BLaER1 (cell line): ENCODE data around the gene PROSER1.
"Not testable (repeated sequence)": the region's sequence is repeated elsewhere in the genome, so short reads cannot be mapped to it uniquely, and the experiment has no call there.

Experiments
- H3K27ac ChIP-seq: shearing (Covaris generic); formaldehyde crosslinking; 2 replicates; pipeline ENCODE4 v1.8.1; 2022
- H3K27me3 ChIP-seq: shearing (Covaris generic); formaldehyde crosslinking; 2 replicates; pipeline ENCODE4 v1.8.1; 2022
- H3K36me3 ChIP-seq: shearing (Covaris generic); formaldehyde crosslinking; 2 replicates; pipeline ENCODE4 v1.8.1; 2022
- H3K4me1 ChIP-seq: shearing (Covaris generic); formaldehyde crosslinking; 2 replicates; pipeline ENCODE4 v1.8.1; 2022
- H3K4me2 ChIP-seq: shearing (Covaris generic); formaldehyde crosslinking; 2 replicates; pipeline ENCODE4 v1.8.1; 2022
- H3K4me3 ChIP-seq: shearing (Covaris generic); formaldehyde crosslinking; 2 replicates; pipeline ENCODE4 v1.8.1; 2022
- H3K9ac ChIP-seq: shearing (Covaris generic); formaldehyde crosslinking; 2 replicates; pipeline ENCODE4 v1.8.1; 2022
- H3K9me3 ChIP-seq: shearing (Covaris generic); formaldehyde crosslinking; 2 replicates; pipeline ENCODE4 v1.8.1; 2022
- H4K20me1 ChIP-seq: shearing (Covaris generic); formaldehyde crosslinking; 2 replicates; pipeline ENCODE4 v1.8.1; 2022
- Cebpa-rat ChIP-seq: shearing (Covaris generic); IDR thresholded peaks from 2 replicates; pipeline ENCODE4 v1.8.1; 2022

PROSER1 gene

DNA sequence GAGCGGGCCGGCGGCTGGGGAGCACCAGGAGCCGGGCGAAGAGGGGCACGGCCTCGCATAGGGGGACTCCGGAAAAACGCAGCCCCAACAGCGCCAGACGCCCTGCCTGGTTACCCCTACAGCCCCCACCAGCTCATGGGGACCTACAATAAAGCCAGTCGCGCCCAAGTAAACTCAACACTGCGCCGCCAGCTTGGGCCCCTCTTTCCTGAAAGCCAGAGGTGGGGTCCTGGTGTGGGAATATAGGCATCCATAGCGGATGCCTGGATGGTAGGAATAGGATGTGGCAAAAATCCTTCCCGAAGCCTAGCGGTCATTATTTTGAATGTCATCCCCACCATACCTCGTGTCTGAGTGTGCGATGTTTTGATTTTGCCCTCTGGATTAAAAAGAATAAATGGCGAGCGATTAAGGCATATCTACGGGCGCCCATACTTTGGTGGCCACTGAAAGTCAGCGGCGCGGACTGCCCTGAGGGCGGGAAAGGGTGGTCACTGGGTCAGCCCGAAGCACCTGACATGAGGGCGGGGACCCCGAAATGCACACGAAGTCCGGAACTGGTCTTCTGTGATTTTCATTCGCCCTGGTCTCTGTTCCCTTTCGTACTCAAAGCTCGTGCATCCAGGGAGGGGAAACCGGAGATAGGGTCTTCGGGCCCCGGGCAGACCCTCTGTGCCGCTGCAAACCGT, at the start of gene PROSER1, which contains the start of gene NHLRC3:
Gene PROSER1, minus strand, starts transcription at position 210 of the 689 bp plus-strand sequence. CDS start 847 bp downstream, outside the sequence.
Gene NHLRC3, plus strand, starts transcription at position 577 of the 689 bp plus-strand sequence. CDS start 184 bp downstream, outside the sequence.
- Histone ChIP-seq H4K20me1 (peaks cover 42% of the 10 kb centered on the region), H3K4me1 (peaks cover 44% of the 10 kb centered on the region), H3K27me3 (no peaks in the 10 kb centered on the region), H3K36me3 (peaks cover 16% of the 10 kb centered on the region; the same call in 1 of the 2 replicates), H3K4me2 (peak within 1 kb of the TSS; percentile 92), H3K4me3 (peak within 1 kb of the TSS; percentile 97), H3K27ac (peak within 1 kb of the TSS; percentile 96), H3K9me3 (no peaks in the 10 kb centered on the region), H3K9ac (peak within 1 kb of the TSS; percentile 94)
- TF ChIP-seq Cebpa-rat = no peak

DNA sequence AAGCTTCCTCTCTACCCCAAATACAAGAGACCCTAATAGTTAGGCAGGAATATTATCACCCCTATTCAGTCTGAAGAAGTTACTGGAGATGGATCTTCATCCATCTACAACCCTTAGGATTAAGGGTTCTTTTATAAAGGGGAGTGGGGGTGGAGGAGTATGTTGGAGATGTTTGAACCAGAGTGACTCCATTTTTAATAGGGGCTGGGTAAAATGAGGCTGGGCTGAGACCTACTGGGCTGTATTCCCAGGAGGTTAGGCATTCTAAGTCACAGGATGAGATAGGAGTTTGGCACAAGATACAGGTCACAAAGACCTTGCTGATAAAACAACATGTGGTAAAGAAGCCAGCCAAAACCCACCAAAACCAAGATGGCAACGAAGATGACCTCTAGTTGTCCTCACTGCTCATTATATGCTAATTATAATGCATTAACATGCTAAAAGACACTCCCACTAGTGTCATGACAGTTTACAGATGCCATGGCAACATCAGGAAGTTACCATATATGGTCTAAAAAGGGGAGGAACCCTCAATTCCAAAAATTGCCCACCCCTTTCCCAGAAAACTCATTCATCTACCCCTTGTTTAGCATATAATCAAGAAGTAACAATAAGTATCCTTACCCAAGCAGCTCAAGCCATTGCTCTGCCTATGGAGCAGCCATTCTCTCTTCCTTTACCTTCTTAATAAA, 48.5 kb upstream of the PROSER1 start:
- not testable (repeated sequence) for H3K36me3 ChIP-seq, H3K4me2 ChIP-seq, H3K4me3 ChIP-seq, H3K4me1 ChIP-seq, H3K9ac ChIP-seq, H3K27ac ChIP-seq, H4K20me1 ChIP-seq, H3K27me3 ChIP-seq
- H3K9me3 ChIP-seq = peaks cover 22% of the 10 kb centered on the region

DNA sequence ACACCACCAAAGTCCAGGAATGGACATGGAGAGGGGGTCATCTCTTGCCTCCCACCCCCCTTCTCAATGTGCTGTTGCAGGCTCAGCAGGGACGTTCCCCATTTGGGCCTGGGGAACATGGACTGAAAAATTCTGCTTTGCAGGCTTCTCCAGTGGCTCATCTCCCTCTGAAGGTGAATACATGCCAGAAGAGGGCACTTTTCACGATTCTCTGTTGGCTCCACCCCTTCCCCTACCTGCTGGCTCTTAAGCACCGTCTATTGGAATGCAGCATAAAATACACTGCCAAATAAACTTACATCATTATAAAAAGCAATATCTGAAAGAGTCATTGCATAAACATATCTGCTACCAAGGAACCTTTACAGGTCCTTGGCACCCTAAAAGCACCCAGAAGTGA, 36.1 kb upstream of the PROSER1 start:
- TF ChIP-seq Cebpa-rat = no peak
- no peaks in the 10 kb centered on the region for H4K20me1 ChIP-seq
- no peak overlapping the region for H3K4me2 ChIP-seq
- no peak overlapping the region for H3K27ac ChIP-seq
- no peak overlapping the region for H3K9ac ChIP-seq
- no peak overlapping the region for H3K4me3 ChIP-seq
- H3K9me3 ChIP-seq = no peaks in the 10 kb centered on the region
- H3K27me3 ChIP-seq = no peaks in the 10 kb centered on the region
- H3K36me3 ChIP-seq = no peaks in the 10 kb centered on the region
- H3K4me1 ChIP-seq = peaks cover 8% of the 10 kb centered on the region

DNA sequence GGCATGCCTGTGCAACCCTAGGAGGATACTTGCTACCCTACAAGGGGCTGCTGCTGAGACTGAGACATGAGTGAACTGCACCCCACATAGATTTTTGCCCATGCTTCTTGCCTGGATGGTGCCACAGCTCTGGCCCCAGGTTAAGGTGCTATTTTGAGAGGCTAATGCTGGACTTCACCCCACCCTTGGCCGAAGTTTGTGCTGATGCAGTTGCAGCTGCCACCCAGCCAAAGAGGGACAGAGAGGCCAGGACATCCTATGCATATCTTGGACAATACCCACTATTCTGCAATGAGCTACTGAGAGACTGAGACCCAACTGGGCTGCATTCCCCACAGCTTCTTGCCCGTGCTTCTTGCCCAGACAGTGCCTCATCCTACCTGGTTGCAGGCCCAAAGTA, 35.0 kb upstream of the PROSER1 start:
- no peaks in the 10 kb centered on the region for H3K27me3 ChIP-seq
- no peak for TF ChIP-seq Cebpa-rat
- no peak overlapping the region for H3K4me3 ChIP-seq
- H3K9me3 ChIP-seq = no peaks in the 10 kb centered on the region
- H3K4me1 ChIP-seq = peaks cover 8% of the 10 kb centered on the region
- H4K20me1 ChIP-seq = no peaks in the 10 kb centered on the region
- no peak overlapping the region for H3K27ac ChIP-seq
- no peaks in the 10 kb centered on the region for H3K36me3 ChIP-seq
- H3K4me2 ChIP-seq = no peak overlapping the region
- H3K9ac ChIP-seq = no peak overlapping the region

DNA sequence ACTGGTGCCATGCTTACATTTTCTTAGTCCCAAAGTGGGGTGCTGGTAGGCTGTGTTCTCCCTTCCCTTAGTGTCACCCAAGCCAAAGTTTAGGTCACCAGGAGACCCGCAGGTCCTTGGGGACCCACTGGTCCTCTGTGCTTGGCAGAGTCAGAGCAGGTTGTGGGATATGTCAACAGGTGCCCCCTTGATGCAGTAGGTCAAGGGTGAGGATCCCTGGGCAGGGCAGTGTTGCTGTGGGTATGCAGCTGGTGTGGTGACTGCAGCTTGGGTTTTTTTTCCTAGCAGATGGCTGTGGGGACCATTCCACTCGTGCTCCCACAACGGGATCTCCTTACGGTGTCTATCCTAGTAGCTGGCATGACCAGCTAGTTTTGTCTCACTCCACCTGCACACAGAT, 24.1 kb upstream of the PROSER1 start:
- no peak overlapping the region for H3K4me2 ChIP-seq
- H3K9ac ChIP-seq = no peak overlapping the region
- peaks cover 18% of the 10 kb centered on the region for H3K36me3 ChIP-seq
- H4K20me1 ChIP-seq = no peaks in the 10 kb centered on the region
- H3K4me1 ChIP-seq = no peaks in the 10 kb centered on the region
- H3K4me3 ChIP-seq = no peak overlapping the region
- no peak for TF ChIP-seq Cebpa-rat
- no peaks in the 10 kb centered on the region for H3K27me3 ChIP-seq
- H3K9me3 ChIP-seq = 0 out of 2 replicates have a peak, but pooled peaks cover 6% of the 10 kb centered on the region
- H3K27ac ChIP-seq = no peak overlapping the region

DNA sequence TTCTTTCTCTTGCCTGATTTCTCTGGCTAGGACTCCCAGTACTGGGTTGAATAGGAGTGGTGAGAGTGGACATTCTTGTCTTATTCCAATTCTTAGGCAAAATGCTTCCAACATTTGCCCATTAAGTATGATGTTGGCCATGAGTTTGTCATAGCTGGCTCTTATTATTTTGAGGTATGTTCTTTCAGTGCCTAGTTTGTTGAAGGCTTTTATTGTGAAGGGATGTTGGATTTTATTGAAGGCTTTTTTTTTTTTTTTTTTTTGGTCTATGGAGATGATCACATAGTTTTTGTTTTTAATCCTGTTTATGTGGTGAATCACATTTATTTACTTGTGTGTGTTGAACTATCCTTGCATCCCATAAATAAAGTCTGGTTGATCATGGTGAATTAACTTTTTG, 20.2 kb upstream of the PROSER1 start:
- Histone ChIP-seq H4K20me1 (no peaks in the 10 kb centered on the region), H3K9me3 (peaks cover 15% of the 10 kb centered on the region; the same call in 1 of the 2 replicates), H3K4me3 (no peak overlapping the region), H3K27ac (no peak overlapping the region), H3K9ac (no peak overlapping the region), H3K36me3 (peaks cover 27% of the 10 kb centered on the region), H3K4me2 (no peak overlapping the region), H3K4me1 (no peaks in the 10 kb centered on the region), H3K27me3 (no peaks in the 10 kb centered on the region)
- TF ChIP-seq Cebpa-rat = no peak

DNA sequence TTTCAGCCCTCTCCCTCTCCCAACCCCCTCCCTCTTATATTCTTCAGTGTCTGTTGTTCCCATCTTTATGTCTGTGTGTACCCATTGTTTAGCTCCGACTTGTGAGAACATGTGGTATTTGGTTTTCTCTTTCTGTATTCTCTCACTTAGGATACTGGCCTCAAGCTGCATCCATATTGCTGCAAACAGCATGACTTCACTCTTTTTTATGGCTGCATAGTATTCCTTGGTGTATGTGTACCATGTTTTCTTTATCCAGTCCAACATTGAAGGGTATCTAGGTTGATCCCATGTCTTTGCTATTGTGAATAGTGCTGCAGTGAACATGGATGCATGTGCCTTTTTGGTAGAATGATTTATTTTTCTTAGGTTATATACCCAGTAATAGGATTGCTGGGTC, 18.1 kb upstream of the PROSER1 start:
- Histone ChIP-seq H3K4me3 (no peak overlapping the region), H4K20me1 (no peaks in the 10 kb centered on the region), H3K4me1 (no peaks in the 10 kb centered on the region), H3K27me3 (no peaks in the 10 kb centered on the region), H3K27ac (no peak overlapping the region), H3K9ac (no peak overlapping the region), H3K9me3 (peaks cover 15% of the 10 kb centered on the region; the same call in 1 of the 2 replicates), H3K4me2 (no peak overlapping the region), H3K36me3 (peaks cover 18% of the 10 kb centered on the region)
- TF ChIP-seq Cebpa-rat = no peak

DNA sequence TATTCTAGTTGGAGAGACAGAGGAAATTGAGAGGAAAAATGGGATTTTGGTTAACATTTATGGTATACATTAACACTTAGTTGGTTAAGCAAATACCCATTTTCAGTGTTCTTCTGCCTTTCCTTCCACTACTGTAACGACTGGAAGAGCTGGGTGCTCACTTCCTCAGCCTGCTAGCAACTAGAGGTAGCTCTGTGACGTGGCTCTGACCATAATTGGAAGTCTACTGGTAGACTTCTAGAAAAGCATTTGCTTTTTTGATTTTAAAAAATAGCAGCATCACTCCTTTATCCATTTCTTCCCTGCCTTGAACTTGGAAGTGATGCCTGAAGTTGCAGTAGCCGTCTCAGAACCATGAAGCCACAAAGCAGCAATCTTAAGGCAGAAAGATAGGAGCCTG, 16.2 kb upstream of the PROSER1 start:
- Histone ChIP-seq H4K20me1 (no peaks in the 10 kb centered on the region), H3K4me2 (no peak overlapping the region), H3K9me3 (peaks cover 15% of the 10 kb centered on the region; the same call in 1 of the 2 replicates), H3K9ac (no peak overlapping the region), H3K4me1 (no peaks in the 10 kb centered on the region), H3K27ac (no peak overlapping the region), H3K4me3 (no peak overlapping the region), H3K27me3 (no peaks in the 10 kb centered on the region), H3K36me3 (peaks cover 21% of the 10 kb centered on the region)
- no peak for TF ChIP-seq Cebpa-rat

DNA sequence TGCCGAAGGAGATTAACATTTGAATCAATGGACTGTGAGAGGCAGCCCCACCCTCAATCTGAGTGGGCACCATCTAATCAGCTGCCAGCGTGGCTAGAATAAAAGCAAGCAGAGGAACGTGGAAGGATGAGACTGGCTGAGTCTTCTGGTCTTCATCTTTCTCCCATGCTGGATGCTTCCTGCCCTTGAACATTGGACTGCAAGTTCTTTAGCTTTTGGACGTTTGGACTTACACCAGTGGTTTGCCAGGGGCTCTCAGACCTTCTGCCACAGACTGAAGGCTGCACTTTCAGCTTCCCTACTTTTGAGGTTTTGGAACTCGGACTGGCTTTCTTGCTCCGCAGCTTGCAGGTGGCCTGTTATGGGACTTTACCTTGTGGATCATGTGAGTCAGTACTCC, 15.1 kb upstream of the PROSER1 start:
- Histone ChIP-seq H3K27me3 (no peaks in the 10 kb centered on the region), H3K4me1 (no peaks in the 10 kb centered on the region), H3K36me3 (peaks cover 29% of the 10 kb centered on the region), H3K4me2 (no peak overlapping the region), H3K9ac (no peak overlapping the region), H3K4me3 (no peak overlapping the region), H3K9me3 (peaks cover 15% of the 10 kb centered on the region; the same call in 1 of the 2 replicates), H4K20me1 (no peaks in the 10 kb centered on the region), H3K27ac (no peak overlapping the region)
- no peak for TF ChIP-seq Cebpa-rat

DNA sequence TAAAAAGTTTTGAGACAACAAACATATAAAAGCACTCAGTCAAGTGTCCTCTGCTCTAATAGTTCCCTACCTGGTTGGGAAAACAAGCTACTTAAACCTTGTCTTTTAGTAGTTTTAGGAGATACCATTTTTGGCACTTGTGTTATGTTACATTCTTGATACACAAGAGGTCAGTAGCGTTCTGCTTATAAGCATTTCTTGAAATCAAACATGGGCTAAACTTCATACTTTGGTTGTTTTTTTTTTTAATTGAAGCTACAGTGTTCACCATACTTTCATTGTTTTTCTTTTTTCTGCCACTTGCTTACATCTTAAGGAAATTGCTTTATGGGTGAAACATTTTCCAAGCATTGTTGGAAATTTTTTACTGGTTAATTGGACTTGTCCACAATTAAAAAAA, 13.3 kb upstream of the PROSER1 start:
- no peak overlapping the region for H3K27ac ChIP-seq
- no peak for TF ChIP-seq Cebpa-rat
- peaks cover 31% of the 10 kb centered on the region for H3K36me3 ChIP-seq
- H3K9ac ChIP-seq = no peak overlapping the region
- H3K4me3 ChIP-seq = no peak overlapping the region
- no peak overlapping the region for H3K4me2 ChIP-seq
- no peaks in the 10 kb centered on the region for H3K27me3 ChIP-seq
- H4K20me1 ChIP-seq = no peaks in the 10 kb centered on the region
- peaks cover 4% of the 10 kb centered on the region; the same call in 1 of the 2 replicates for H3K9me3 ChIP-seq
- H3K4me1 ChIP-seq = no peaks in the 10 kb centered on the region
